Choroid plexus epithelial cell (primary cell): ENCODE data around the gene KMT2E.

ENCODE experiments used
- DNase-seq: peaks from one replicate; pipeline ENCODE4 v3.0.0-alpha.2; 2010; ENCODE audit warnings: low read depth
- H3K4me3 ChIP-seq: 2 replicates; pipeline ENCODE4 v1.5.1; 2011; ENCODE audit warnings: low read depth, mild to moderate bottlenecking, control low read depth, low read length, moderate library complexity
- CTCF ChIP-seq: conservative IDR thresholded peaks from 2 replicates; pipeline ENCODE4 v1.5.1; 2011; ENCODE audit warnings: low read depth, mild to moderate bottlenecking, control low read depth, inconsistent platforms, low read length, moderate library complexity

The KMT2E gene

GRCh38 chr7:105013816-105014692 lies at the start of gene KMT2E:
TSS of gene KMT2E (plus strand) at chr7:105014205. CDS start at chr7:105040953, 26,748 bp downstream.
- TF ChIP-seq CTCF = peak; percentile 20
- peak within 1 kb of the TSS; percentile 95 for H3K4me3 ChIP-seq
- peak; percentile 89 for DNase-seq

- no peak for TF ChIP-seq CTCF
- no peak for DNase-seq
- H3K4me3 ChIP-seq = no peak overlapping the region
These were observed 49.3 kb upstream of the KMT2E start for GRCh38 chr7:104964626-104965236.

GRCh38 chr7:104966022-104966421 lies 48.0 kb upstream of the KMT2E start:
- H3K4me3 ChIP-seq = no peak overlapping the region
- no peak for TF ChIP-seq CTCF

GRCh38 chr7:104967088-104967487 lies 46.9 kb upstream of the KMT2E start:
- no peak overlapping the region for H3K4me3 ChIP-seq
- no peak for TF ChIP-seq CTCF
- no peak for DNase-seq

More at GRCh38 chr7:104966022-104966421, 48.0 kb upstream of the KMT2E start:
- no peak for DNase-seq

- DNase-seq = no peak
- no peak overlapping the region for H3K4me3 ChIP-seq
- no peak for TF ChIP-seq CTCF
These were observed 46.4 kb upstream of the KMT2E start for GRCh38 chr7:104967595-104967994.

- no peak for TF ChIP-seq CTCF
- H3K4me3 ChIP-seq = no peak overlapping the region
- no peak for DNase-seq
These were observed 45.4 kb upstream of the KMT2E start for GRCh38 chr7:104968648-104969047.
